ENCODE measurements around the gene SOX9.

- TF ChIP-seq CTCF (IDR thresholded peaks at IDR 0.05) (no peak), POLR2A (IDR thresholded peaks at IDR 0.05) (no peak), EP300 (IDR thresholded peaks at IDR 0.05) (no peak)
These were observed 1.5 kb upstream of the SOX9 start for GRCh38 chr17:72119077-72119872.
